GM11168 (cell line): ENCODE results near the gene LDB2.

Experiments used
- in situ Hi-C: fragments of 300-500 bp; cut with MboI; formaldehyde crosslinking; loops from one replicate; pipeline ENCODE4 v1.12.0; 2022; ENCODE audit warnings: low sequenced_read_pairs; ENCODE audit not compliant: unreplicated experiment

Gene LDB2

DNA sequence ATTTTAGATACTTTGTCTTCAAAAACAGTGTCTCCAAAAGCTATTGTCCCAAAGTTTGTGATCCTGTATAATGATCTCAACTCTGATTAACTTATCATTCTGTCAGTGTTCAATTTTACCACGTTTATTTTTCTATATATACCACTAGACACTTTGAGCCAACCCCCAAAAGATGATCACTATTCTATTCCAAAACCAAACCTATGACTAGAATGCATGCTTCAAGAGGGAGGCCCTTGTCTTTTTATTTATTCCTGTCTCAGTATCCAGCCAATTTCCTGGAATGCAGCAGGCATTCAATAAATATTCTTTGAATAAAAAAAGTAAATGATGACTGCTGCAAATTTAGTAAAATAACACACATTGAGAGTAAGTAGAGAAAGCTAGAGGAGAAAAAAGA is 275.6 kb downstream of the LDB2 start:
- in situ Hi-C loops: no loop called here

- in situ Hi-C loops: no loop called here
Observed at GRCh38 chr4:16617435-16617834, 281.0 kb downstream of the LDB2 start.

GRCh38 chr4:16617011-16617410 is 281.4 kb downstream of the LDB2 start:
- in situ Hi-C loops: no loop called here

GRCh38 chr4:16609170-16609758 is 289.2 kb downstream of the LDB2 start:
- in situ Hi-C loops: no loop called here

DNA sequence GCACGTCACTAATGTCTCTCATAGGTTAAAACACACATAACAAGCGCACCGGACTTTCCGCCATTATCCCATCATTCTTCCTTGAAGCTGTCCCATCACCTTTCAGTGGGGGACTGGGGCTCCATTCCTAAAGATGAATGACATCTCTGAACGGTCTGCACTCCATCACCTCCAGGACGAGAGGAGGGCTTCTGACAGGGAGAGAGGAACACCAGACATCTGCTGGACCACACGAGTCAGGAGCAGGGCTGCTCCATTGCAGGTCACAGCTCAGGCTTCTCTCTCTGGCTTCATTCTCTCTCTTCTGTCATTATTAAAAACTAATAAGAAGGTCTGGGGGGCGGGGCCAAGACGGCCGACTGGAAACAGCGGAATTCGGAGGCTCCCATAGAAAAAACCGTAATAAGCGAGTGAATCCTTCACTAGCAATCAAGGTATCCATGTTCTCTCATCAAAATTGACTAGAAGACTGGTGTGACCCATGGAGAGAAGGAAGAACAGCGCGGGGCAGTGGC is 289.8 kb downstream of the LDB2 start:
- in situ Hi-C loops: no loop called here

GRCh38 chr4:16608123-16608522 is 290.3 kb downstream of the LDB2 start:
- in situ Hi-C loops: no loop called here

- in situ Hi-C loops: no loop called here
Observed at GRCh38 chr4:16607241-16608066, 291.0 kb downstream of the LDB2 start.

DNA sequence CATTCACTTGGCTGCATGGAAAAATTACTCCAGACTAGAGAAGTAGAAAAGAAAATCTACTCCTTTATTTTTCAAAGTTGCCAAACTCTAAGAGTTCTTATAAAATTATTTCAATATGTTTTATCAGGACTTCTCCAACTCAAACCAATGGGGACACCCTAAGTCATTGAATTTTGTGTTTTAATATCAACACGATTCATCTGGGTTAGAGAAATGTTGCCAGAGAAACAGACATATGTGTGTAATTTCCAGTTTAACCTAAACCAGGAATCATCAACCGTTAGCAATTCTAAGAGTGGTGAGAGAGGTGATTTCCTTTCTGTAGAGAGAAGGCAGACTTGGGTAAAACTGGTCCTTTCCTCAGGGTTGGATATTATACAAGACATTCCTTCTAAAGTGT is 291.8 kb downstream of the LDB2 start:
- in situ Hi-C loops: no loop called here

DNA sequence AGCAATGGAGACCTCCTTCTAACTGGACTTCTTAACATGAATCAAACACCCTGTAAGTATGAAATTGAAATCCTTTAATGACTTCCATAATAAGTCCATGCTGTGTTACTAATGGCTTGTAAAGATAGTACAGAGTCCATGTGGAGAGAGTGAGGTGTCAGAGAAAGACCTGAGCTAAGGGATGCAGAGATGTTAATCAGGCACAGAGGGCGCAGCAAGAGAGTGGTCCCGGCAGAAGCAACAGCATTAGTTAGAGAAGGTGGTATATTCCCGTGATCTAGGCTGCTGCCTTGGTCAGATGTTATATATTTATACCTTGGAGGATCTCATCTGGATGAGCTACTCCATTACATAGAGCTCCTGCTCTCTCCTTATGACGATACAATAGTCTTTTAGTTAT is 295.3 kb downstream of the LDB2 start:
- in situ Hi-C loops: no loop called here

- in situ Hi-C loops: no loop called here
Observed at GRCh38 chr4:16598597-16599206, 299.7 kb downstream of the LDB2 start.

GRCh38 chr4:16597845-16598596 is 300.4 kb downstream of the LDB2 start:
- in situ Hi-C loops: no loop called here

GRCh38 chr4:16597443-16597842 is 301.0 kb downstream of the LDB2 start:
- in situ Hi-C loops: no loop called here

DNA sequence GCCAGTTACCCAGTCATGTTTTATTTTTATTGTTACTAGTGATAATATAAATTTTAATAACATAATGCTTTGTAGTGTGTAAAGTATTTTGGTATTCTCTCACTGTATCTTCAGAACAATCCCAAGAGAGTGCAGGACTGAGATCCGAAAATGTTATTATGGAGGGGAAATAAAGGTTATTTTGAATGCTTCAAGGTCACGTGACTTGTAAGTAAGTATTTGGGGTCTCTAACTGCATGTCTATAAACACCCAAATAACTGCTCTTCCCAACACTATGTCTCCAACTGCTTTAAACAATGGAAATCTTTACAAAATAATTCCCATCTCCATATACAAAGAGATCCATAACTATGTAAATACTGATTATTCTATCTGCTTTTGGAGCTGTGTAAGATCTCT is 302.2 kb downstream of the LDB2 start:
- in situ Hi-C loops: no loop called here

GRCh38 chr4:16594128-16594527 is 304.3 kb downstream of the LDB2 start:
- in situ Hi-C loops: no loop called here

DNA sequence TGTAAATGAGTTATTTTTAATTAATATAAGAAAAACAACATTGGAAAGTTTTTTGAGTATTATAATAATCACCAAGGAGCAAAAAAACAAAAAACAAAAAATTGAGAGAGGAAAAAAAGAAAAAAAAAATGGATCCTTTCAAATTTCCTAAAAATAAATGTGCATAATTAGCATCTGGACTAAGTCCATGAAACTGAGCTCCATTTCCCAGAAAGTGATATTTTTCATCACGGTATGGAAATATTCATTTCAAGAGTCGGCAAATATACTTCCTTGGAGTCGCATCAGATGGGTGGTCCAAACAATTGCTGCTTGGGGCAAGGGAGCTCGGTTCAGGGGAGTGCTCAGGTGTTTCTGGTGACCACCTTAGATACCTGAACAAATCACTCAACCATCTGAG is 305.1 kb downstream of the LDB2 start:
- in situ Hi-C loops: no loop called here

- in situ Hi-C loops: no loop called here
Observed at GRCh38 chr4:16591272-16591826, 307.1 kb downstream of the LDB2 start.

- in situ Hi-C loops: no loop called here
Observed at GRCh38 chr4:16590797-16591196, 307.6 kb downstream of the LDB2 start.

DNA sequence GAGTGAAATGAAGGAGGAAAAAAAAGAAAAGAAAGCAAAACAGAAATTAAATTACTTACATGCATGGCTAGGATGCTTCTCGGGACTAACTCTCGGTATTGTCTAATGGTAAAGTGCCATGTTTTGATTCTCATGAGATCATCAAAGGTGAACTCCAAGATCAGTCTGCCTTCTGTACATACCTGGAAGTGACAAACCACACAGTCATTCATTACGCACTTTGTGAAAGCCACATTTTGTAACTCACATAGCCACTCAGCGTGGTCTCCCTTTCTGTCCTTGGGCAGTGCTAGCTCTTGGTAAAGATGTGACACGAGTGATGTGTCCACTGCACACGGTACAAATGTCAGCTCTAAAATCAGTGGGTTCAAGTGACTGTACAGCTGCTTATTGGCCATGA is 309.8 kb downstream of the LDB2 start:
- in situ Hi-C loops: no loop called here

DNA sequence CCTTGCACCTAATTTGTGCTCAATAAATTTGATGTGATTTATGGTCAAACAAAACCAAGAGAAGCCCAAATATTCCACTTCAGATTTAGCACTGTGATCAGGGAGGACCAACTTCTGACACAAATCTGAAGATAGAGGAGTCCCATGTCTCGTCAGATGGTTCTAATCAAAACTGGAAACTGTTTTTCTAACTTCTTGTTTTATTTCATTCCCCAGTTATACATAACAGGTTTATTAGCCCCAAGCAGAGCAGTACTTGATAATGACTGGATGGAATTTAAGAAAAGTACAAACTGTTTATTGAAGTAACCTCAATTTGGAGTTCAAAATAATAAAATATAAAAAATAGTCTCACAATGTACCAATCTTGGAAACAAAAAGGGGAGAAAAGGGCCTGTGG is 310.3 kb downstream of the LDB2 start:
- in situ Hi-C loops: no loop called here

DNA sequence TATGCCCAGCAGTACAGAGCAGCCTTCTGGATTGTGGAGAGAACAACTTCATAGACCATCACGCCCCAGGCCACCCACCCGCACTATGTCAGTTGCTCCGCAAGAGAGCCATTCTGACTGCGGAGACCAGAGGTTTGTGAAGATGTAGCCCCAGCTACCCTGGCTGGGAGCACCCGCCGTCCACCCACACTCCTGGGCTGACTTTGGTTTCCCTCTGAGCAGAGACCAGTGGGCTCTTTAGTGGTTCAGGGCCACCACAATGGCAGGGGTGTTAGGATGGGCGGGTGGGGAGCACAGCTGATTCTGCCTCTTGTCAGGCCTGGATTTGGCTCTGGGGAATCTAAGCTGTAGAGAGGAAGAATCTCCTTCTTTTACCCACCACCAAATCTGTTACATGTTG is 313.4 kb downstream of the LDB2 start:
- in situ Hi-C loops: no loop called here
